Ishikawa (cell line): ENCODE measurements around the gene GAB2.

Experiments
- CEBPB ChIP-seq: IDR thresholded peaks from 2 replicates; pipeline ENCODE4 v1.6.1; 2012
- CREB1 ChIP-seq: IDR thresholded peaks from 2 replicates; pipeline ENCODE4 v1.6.1; 2012; ENCODE audit warnings: low read depth
- EGR1 ChIP-seq: IDR thresholded peaks from 2 replicates; pipeline ENCODE4 v1.6.1; 2012
- EP300 ChIP-seq: IDR thresholded peaks from 2 replicates; pipeline ENCODE4 v1.6.1; 2012; ENCODE audit warnings: borderline replicate concordance
- FOXM1 ChIP-seq: IDR thresholded peaks from 2 replicates; pipeline ENCODE4 v1.6.1; 2012; ENCODE audit warnings: low read depth, borderline replicate concordance
- NFIC ChIP-seq: IDR thresholded peaks from 2 replicates; pipeline ENCODE4 v1.6.1; 2012
- RAD21 ChIP-seq: IDR thresholded peaks from 2 replicates; pipeline ENCODE4 v1.6.1; 2012; ENCODE audit warnings: low read depth
- TAF1 ChIP-seq: IDR thresholded peaks from 2 replicates; pipeline ENCODE4 v1.6.1; 2012; ENCODE audit warnings: low read depth, mild to moderate bottlenecking
- TCF12 ChIP-seq: IDR thresholded peaks from 2 replicates; pipeline ENCODE4 v1.6.1; 2012; ENCODE audit warnings: low read depth
- TEAD4 ChIP-seq: IDR thresholded peaks from 2 replicates; pipeline ENCODE4 v1.6.1; 2012
- YY1 ChIP-seq: IDR thresholded peaks from 2 replicates; pipeline ENCODE4 v1.6.1; 2012; ENCODE audit warnings: low read depth
- ZBTB7A ChIP-seq: IDR thresholded peaks from 2 replicates; pipeline ENCODE4 v1.6.1; 2012; ENCODE audit warnings: low read depth
- TF ChIP-seq, protein P1 (sequence below): IDR thresholded peaks from 2 replicates; pipeline ENCODE4 v1.6.1; 2012
- TF ChIP-seq, protein P2 (sequence below): IDR thresholded peaks from 2 replicates; pipeline ENCODE4 v1.6.1; 2012
- TF ChIP-seq, protein P3 (sequence below): IDR thresholded peaks from 2 replicates; pipeline ENCODE4 v1.6.1; 2012; ENCODE audit warnings: low read depth, mild to moderate bottlenecking

Gene GAB2

DNA sequence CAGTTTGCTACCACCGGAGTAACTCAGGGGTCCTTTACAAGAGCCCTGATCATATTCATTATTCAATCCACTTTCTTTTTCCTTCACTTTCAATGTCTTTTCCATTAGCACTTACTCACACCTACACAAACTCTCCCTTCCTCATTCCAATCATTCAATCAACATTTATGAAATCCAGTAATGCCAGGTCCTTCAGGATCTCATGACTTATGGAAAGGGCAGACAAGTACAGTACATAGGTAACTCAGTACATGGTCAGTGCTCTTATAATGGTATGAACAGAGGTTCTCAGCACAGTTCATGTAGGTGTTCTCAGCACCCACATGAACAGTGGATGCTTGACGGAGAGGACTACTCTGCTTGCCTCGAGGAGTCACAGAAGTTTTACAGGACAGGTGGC, 122.3 kb downstream of the GAB2 start:
- TF ChIP-seq CREB1 (no peak), TEAD4 (no peak), CEBPB (no peak), ZBTB7A (no peak), FOXM1 (no peak), YY1 (no peak), EP300 (no peak), EGR1 (no peak), TCF12 (no peak), RAD21 (no peak), NFIC (no peak), TAF1 (no peak)
- TF ChIP-seq, protein P1, sequence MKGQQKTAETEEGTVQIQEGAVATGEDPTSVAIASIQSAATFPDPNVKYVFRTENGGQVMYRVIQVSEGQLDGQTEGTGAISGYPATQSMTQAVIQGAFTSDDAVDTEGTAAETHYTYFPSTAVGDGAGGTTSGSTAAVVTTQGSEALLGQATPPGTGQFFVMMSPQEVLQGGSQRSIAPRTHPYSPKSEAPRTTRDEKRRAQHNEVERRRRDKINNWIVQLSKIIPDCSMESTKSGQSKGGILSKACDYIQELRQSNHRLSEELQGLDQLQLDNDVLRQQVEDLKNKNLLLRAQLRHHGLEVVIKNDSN: no peak
- TF ChIP-seq, protein P2, sequence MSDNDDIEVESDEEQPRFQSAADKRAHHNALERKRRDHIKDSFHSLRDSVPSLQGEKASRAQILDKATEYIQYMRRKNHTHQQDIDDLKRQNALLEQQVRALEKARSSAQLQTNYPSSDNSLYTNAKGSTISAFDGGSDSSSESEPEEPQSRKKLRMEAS: no peak
- TF ChIP-seq, protein P3, sequence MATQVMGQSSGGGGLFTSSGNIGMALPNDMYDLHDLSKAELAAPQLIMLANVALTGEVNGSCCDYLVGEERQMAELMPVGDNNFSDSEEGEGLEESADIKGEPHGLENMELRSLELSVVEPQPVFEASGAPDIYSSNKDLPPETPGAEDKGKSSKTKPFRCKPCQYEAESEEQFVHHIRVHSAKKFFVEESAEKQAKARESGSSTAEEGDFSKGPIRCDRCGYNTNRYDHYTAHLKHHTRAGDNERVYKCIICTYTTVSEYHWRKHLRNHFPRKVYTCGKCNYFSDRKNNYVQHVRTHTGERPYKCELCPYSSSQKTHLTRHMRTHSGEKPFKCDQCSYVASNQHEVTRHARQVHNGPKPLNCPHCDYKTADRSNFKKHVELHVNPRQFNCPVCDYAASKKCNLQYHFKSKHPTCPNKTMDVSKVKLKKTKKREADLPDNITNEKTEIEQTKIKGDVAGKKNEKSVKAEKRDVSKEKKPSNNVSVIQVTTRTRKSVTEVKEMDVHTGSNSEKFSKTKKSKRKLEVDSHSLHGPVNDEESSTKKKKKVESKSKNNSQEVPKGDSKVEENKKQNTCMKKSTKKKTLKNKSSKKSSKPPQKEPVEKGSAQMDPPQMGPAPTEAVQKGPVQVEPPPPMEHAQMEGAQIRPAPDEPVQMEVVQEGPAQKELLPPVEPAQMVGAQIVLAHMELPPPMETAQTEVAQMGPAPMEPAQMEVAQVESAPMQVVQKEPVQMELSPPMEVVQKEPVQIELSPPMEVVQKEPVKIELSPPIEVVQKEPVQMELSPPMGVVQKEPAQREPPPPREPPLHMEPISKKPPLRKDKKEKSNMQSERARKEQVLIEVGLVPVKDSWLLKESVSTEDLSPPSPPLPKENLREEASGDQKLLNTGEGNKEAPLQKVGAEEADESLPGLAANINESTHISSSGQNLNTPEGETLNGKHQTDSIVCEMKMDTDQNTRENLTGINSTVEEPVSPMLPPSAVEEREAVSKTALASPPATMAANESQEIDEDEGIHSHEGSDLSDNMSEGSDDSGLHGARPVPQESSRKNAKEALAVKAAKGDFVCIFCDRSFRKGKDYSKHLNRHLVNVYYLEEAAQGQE: no peak

DNA sequence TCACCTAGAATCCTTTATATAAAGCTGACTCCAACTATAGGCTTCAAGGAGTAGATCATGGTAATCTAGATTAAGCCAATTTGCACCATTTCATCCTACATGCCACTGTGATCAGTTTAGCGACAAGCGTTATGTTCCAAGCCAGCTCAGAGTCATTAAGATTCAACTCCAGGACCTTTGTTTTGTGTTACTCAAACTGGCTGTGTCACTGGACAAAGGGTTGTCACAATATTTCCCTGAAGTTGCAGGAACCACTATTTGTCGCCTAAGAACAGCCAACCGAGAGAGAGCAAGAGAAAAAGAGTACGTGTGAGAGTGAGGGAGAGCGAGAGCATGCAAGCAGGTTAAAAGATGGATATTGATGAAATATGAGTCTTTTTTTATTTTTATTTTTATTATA, 124.1 kb downstream of the GAB2 start:
- TF ChIP-seq, protein P2: no peak
- TF ChIP-seq RAD21: no peak
- no peak for TF ChIP-seq YY1
- TF ChIP-seq EGR1: no peak
- no peak for TF ChIP-seq TEAD4
- TF ChIP-seq TAF1: no peak
- no peak for TF ChIP-seq CEBPB
- TF ChIP-seq TCF12: no peak
- no peak for TF ChIP-seq ZBTB7A
- no peak for TF ChIP-seq EP300
- no peak for TF ChIP-seq NFIC
- TF ChIP-seq, protein P3: no peak
- no peak for TF ChIP-seq FOXM1
- TF ChIP-seq CREB1: no peak
- TF ChIP-seq, protein P1: no peak

DNA sequence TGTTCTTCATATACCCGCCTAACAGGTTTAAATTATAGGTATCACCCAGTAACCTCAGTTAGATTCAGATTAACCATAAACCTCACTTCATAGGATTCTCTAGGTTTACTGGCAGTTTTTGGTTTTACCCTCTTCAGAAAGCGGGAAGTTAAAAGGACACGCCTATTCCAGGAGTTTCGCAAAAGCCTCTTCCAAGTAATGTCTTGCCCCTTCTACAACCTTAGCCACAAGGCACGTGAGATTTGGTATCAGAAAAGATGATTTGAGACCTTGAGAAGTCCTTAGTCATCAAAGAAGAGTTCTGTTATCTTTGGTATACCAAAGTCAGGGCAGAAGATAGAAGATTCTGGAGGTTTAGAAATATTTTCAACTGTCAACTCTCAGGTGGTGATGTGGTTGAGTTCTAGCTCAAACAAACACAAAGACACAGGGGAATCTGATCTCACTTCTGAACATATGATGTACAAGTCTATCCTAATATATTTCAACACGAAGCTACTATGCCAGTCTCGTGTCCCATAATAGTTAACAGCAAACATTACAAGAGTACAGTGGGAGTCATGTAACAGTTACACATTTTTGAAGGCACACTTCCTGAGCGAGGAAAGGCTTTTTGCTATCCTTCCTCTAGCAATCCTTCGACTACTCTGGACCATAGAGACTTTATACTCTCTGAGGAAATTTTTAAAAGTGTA, 125.4 kb downstream of the GAB2 start:
- no peak for TF ChIP-seq FOXM1
- TF ChIP-seq EP300: no peak
- no peak for TF ChIP-seq YY1
- no peak for TF ChIP-seq CEBPB
- TF ChIP-seq, protein P2: no peak
- no peak for TF ChIP-seq TEAD4
- TF ChIP-seq, protein P3: no peak

DNA sequence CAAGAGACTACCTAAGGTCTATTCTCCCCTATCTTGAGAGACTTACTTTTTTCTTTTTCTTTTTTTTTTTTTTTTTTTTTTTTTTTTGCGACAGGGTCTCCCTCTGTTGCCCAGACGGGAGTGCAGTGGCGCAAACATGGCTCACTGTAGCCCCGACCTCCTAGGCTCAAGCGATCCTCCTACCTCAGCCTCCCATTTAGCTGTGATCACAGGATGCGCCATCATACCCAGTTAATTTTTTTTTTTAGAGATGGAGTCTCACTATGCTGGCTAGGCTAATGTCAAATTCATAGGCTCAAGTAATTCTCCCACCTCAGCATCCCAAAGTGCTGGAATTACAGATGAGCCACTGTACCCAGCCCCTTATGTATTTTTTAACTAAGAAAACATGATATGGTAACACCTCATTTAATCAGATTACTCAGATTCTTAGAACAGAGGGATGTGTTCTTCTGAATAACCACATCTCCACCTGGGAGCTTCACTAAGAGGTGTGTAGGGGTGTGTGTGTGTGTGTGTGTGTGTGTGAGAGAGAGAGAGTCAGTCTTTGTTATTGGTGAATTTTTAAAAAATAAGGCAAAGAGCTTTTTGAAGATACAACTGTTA, 126.0 kb downstream of the GAB2 start:
- TF ChIP-seq EGR1 (no peak), ZBTB7A (no peak), YY1 (no peak)
- TF ChIP-seq, protein P3: no peak
